SKM-1 treated with dmso at 0.1 percent for 144 hours (cell line): ENCODE results near the gene STYX.
"Not testable (repeated sequence)": the region's sequence is repeated elsewhere in the genome, so short reads cannot be mapped to it uniquely, and the experiment has no call there.

Experiments
- DNase-seq: peaks from one replicate; lab custom pipeline; 2025; ENCODE audit not compliant: unreplicated experiment; lab: John Stamatoyannopoulos, UW

The STYX gene

DNA sequence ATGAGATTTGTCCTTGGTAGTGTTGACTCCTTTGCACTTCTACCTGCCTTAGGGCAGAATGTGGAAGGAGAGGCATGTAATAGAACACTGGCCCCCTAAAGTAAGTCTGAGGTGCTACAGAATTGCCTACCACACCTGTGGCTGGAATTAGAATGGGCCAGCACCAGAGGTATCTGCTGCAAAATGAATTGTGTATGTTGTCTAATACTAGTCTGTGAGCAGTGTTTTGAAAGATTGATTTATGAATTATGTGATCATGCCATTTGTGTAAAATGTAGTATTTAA is 5.7 kb upstream of the STYX start:
- DNase-seq, result no peak

DNA sequence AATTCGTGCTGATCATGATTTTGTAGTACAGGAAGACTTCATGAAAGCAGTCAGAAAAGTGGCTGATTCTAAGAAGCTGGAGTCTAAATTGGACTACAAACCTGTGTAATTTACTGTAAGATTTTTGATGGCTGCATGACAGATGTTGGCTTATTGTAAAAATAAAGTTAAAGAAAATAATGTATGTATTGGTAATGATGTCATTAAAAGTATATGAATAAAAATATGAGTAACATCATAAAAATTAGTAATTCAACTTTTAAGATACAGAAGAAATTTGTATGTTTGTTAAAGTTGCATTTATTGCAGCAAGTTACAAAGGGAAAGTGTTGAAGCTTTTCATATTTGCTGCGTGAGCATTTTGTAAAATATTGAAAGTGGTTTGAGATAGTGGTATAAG is 2.5 kb upstream of the STYX start:
- DNase-seq, result not testable (repeated sequence)

DNA sequence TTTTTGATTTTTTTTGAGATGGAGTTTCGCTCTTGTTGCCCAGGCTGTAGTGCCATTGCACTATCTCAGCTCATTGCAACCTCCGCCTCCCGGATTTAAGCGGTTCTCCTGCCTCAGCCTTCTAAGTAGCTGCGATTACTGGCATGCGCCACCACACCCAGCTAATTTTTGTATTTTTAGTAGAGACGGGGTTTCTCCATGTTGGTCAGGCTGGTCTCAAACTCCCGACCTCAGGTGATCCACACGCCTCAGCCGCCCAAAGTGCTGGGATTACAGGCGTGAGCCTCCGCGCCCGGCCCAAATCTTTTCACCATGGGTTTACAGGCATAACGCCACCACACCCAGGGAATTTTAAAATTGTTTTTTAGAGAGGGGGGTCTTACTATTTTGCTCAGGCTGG is 931 bp upstream of the STYX start:
- not testable (repeated sequence) for DNase-seq

DNA sequence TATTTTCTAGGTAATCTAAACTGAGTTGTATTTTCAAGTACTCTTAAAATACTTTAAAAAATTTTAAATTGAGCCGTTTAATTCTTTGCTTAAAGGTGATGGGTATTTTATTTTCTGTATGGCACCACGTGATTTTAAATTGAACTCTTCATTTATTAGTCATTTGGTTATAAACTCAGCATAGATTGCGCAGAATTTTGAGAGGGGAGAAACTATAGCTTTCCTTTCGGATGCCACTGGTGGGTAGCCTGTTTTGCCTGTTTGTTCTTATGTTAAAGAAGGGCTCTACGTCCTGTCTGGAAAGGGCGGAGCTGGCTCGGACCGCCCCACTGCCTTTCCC is 411 bp upstream of the STYX start:
- DNase-seq, result no peak

DNA sequence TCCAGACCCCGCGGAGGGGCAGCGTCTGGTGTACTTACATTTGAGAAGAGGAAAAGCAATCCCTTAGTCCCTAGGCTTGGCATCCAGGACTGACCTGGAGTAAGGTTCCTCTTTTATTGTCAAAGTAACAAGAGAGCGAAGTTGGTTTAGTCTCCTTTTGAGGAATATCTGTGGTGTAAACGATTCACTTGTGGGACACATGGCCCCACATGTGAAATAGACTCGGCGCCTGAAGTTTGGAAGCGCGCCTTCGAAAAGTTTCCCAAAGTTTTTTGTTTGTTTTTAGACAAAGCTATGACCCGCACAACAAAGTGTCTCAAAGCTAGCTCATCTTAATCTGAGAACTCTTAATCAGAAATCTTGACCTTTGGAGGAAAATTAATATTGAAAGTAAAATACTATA is 744 bp downstream of the STYX start:
- DNase-seq, result peak; percentile 5

DNA sequence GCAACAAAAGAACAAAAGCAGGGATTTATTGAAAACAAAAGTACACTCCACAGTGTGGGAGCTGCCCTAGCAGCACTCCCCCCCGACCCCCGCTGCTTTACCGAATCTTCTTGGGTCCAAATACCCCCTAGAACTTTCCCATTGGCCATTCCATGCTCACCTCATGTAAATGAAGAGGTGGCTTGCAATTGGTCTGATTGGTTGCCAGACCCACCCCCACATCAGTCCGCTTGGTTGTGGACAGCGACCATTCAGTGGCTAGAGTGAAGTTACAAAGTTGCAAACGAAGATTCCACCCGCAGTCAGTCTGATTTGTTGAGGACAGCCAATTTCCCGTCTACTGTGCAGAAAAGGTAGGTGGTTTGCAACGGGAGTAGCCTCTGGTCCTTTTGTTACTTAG is 3.9 kb downstream of the STYX start:
- DNase-seq, result no peak

DNA sequence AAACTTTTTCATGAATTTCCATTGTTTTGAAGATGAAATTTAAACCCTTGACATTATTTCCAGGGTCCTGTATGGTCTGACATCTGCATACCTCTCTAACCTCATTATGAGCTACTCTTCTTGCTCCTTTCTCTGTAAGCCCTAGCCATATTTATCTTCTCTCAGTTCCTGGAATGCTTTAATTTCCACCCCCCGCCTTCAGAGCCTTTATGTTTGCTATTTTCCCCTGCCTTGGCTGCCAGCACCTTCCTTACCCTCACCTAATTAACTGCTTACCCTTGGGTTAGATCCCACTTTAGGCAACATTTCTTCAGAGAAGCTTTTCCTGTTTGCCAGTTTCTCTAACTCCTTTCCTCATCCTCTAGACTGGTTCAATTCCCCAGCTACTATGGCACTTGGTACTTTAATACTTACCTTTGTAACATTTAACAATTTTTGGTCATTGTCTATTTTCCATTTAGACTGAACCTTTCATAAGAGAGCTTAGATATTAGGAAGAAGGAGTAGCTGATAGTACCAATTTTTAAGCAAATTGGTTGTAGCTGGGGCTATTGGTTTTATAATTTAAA is 6.0 kb downstream of the STYX start:
- no peak for DNase-seq

DNA sequence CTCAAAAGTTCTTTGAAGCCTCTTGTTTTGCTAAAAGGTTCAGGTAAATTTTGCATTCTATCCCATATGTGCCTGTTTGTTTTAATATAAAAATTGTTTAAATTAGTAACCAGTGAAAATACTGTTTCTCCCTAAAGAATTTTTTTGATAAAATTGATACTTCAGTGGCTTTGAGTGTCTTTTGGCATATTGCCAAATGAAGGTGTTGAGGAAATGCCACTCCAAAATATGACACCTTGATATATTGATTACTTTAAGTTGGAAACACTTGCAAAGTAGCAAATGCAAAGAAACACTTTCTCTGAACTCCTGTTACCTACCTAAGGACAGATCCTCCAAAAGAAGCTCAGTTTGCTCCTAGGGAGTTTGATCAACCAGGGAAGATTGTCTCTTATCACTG is 8.4 kb downstream of the STYX start:
- DNase-seq, result no peak

DNA sequence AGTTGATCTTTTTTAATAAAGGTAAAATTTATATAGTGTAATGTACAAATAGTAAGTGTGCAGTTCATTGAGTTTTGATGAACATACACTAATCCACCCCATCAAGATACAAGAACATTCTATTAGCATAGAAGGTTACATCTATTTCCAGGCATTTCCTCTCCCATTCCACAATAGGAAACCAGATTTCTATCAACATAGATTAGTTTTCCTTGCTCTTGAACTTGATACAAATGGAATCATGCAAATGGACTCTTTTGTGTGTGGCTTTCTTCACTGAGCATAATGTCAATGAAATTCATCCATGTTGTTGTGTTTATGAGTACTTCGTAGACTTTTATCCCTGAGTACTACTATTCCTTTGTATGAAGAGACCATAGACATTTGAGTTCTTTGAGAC is 10.8 kb downstream of the STYX start:
- DNase-seq, result no peak

DNA sequence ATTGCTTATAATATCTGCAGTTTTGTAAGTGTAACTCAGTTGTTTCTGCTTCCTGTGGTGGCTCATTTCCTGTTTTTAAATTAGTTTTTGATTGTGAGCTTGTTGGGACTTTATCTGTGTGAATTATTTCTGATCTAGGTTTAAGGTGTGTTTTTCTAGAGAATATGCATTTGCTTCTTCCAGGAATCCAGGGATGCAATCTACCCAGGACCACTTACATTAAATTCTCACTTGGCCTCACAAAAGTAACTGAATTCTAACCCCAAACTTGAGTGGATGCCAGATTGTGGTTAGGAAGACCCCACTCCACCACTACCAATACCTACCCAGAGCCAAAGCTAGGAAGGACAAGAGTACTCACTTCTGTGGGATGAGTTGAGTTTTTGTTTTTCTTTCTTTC is 11.9 kb downstream of the STYX start:
- DNase-seq, result no peak

DNA sequence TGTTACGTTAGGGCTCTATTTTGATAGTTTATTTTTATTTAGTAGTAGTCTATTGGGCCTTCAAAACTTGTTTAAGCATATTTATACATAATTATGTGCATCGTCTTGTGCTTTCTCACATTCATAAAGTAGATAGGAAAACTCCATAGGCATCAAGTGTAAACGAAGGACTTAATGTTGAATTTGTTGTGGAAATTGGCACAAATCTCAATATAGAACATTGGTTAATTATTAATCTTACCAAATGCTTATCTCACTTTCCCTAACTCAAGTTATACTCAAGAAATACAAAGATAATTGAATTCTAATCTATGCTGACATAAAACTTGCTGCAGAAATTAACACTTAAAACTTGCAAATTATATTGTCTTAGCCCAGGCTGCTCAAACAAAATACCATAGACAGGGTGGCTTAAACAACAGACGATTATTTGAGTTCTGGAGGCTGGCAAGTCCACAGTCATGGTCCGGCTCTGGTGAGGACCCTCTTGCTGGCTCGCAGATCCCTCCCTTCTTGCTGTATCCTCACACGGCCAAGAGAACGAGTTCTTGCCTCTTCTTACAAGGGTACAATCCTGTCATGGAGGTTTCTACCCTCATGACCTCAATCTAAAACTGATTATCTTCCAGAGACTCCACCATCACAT is 18.8 kb downstream of the STYX start:
- no peak for DNase-seq

DNA sequence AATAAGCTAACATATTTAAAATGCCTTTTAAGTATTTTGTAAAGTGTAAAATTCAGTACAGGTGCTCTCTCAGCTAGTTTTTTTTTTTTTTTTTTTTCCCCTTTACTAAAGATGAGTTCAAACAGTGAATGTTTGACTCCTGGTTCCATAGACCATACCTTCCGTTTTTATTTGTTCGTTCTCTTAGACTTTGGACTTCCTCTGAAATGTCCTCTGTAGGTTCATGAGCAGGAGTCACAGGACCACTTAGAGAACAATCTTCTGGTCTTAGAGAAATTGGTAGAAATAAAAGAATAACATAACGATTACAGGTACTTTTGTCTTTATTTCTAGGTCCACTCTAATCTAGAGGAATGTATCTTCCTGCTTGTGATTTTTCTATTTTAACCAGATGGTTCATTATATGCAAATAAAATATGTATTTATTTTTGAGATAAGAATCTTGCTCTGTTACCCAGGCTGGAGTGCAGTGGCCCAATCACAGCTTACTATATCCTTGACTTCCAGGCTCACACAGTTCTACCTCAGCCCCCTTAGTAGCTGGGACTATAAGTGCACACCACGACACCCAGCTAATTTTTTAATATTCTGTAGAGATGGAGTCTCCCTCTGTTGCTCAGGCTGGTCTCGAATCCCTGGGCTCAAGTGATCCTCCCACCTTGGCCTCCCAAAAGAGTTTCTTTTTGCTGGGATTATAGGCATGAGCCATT is 25.8 kb downstream of the STYX start:
- no peak for DNase-seq

DNA sequence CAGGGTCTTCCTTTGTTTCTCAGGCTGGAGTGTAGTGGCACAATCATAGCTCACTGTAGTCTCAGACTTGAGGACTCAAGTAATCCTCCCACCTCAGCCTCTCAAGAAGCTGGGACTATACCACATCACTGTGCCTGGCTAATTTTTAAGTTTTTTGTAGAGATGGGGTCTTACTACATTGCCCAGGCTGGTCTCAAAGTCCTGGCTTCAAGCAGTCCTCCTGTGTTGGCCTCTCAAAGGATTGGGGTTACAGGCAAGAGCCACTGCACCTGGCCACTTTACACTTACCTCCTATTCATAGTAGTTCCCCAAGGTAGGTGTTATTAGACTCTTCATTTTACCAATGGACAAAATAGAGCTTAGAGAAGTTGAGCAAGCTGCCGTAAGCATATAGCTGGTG is 29.2 kb downstream of the STYX start:
- DNase-seq, result no peak

DNA sequence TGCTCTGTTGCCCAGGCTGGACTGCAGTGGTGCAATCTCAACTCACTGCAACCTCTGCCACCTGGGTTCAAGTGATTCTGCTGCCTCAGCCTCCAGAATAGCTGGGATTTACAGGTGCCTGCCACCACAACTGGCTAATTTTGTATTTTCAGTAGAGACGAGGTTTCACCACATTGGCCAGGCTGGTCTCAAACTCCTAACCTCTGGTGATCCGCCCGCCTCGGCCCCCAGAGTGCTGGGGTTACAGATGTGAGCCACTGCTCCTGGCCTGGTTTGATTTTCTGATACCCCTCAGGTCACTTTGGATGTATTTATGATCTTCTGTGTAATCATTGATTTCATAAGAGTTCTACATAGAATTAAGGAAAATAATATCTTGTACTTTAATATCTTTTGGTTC is 33.0 kb downstream of the STYX start:
- not testable (repeated sequence) for DNase-seq

DNA sequence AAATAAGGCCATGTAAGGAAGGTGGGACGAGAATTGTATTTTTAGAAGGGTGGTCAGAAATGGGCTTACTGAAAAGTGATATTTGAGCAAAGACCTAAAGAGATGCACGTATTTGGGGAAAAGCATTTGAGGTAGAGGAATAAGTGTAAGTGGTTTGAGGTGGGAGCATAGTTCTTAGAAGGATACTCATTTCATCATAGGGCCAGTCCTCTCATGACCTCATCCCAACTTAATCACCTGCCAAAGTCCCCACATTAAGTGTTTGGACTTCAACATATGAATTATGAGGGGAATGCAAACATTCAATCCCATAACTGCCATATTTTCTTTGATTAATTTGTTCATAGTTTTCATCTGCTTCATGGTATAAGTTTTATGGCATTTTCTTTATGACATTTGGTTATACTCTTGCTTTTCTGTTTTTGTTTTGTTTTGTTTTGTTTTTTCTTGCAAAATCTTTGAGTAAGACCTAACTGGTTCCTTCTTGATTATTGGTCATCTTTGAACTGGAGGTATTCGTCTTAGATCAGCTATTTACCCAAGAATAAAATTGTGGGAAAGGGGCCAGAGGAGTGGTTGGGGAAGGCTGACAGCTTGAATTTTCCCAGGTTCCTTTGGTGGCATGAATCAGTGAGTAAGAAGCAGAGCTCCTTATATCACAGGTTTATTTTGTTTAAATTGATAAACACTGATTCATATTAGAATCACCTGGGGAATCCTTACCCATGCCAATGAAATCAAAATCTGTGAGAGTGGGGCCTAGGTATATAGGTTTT is 37.3 kb downstream of the STYX start:
- no peak for DNase-seq

DNA sequence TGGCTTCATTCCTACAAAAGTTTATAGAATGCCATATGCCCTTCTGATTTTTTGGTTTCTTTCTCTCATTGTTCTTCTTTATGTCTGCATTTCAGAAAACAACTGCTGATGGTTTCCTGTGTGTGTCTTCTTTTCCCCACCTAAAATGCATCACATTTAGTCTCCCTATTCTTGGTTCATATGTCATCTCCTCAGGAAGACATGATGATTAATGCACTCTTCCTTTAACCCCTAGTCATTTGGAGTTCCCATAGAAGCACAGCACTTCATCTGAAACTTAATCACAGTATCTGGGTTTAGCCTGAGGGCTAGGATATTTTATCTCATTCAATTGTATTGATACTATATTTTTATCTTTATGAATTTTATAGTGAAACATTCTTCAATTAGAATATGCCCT is 39.9 kb downstream of the STYX start:
- DNase-seq, result no peak

DNA sequence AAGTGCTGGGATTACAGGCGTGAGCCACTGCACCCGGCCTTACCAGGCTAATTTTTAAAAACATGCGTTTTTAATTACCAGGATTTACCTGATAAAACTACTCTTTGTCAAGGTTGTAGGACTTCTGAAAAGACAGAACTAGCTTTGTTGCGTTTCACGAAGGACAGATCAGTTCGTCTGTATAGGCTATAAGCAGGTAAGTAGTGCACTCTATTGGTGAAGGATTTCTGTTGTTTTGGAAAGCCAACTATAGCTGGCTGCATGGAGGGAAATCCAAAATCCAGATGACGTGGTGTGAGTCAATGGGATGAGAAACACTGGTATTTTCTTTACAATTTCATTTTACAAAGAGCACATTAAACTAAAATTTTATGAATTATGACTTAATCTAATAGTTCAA is 46.9 kb downstream of the STYX start:
- DNase-seq, result no peak

DNA sequence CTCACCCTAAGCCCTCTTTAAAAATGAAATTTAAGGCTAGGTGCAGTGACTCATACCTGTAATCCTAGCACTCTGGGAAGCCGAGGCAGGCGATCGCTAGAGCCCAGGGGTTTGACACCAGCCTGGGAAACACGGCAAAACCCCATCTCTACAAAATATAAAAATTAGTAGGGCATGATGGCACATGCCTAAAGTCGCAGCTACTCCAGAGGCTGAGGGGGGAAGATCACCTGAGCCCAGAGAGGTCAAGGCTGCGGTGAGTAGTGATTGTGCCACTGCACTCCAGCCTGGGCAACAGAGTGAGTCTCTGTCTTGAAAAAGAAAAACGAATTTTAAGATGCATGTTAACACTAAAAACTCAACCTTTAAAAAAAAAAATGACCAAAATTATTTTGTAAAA is 48.7 kb downstream of the STYX start:
- no peak for DNase-seq

DNA sequence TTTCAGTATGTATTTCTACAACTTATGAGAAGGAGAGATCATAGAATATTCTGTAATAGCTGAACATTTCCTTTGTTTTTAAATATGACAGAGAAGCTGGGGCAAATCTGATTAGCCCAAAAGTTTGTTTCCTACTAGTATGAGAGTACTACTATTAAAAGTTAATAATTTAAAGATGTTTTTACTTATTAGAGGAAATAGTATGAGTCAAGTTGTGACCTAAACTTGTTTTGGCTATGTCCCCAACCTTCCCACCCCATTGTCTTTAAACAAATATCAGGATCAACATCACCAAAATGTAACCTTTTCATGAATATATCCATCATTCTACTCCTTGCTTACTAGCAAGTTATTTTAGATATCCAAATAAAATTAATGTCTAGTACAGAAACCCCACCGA is 50.9 kb downstream of the STYX start:
- no peak for DNase-seq

DNA sequence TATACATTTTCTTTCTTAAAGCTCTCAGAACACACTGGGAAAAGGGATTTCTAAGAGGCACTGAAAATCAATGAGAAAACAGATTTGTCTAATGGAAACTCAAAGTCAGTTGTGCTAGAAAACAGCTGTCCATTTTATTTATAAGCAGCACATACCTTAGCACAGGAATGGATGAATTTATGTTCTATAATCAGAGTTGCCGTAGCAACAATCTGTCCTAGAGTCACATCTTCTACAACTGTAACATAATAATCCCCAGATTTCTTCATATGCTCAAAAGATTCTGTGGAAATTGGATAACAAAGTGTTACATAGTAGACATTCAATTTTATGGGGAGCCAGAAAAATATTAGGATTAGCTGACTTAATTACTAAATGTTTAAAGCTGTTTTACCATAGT is 51.7 kb downstream of the STYX start:
- DNase-seq, result no peak

DNA sequence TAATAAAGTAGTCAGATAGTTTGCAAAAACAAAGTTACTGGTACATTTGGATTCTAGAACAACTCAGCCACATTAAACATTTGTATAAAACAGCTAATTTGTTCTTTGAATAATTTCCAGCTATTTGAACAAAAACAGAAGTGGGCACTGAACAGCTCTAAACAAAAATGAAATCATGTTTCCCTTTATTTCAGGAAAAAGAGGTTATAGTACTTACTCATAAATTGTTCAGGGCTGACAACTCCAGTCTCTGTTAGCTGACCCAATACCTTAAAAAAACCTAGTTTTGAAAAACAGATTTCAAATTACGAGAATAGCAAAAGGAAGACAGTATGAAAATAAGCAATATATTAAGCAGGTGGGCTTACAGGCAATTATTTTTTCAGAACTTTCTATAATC is 53.2 kb downstream of the STYX start:
- no peak for DNase-seq

DNA sequence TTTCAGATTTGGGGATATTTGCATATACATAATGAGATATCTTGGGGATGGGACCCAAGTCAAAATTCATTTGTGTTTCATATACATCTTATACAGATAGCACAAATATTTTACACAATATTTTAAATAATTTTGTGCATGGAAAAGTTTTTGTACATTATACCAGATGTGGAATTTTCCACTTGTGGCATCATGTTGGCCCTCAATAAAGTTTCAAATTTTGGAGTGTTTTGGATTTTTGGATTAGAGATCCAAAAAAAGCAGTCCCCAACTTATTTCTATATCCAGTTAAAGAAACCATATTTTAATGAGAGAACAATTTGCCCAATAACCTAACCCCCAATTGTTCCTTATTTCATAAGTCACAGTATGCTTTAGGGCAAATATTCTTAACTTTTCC is 56.9 kb downstream of the STYX start:
- DNase-seq, result no peak
